GM10248 (cell line): ENCODE data around the gene EMILIN1.
"Not testable (repeated sequence)": the region's sequence is repeated elsewhere in the genome, so short reads cannot be mapped to it uniquely, and the experiment has no call there.

Experiments
- CTCF ChIA-PET: fragments of 300-600 bp; sonication (Branson Sonifier 250); formaldehyde crosslinking; extraction: SDS; loops from one replicate; lab custom pipeline; 2021; ENCODE audit warnings: antibody characterized with exemption; lab: Yijun Ruan, JAX
- POLR2A ChIA-PET: fragments of 350-650 bp; sonication (Branson Sonifier 250); formaldehyde crosslinking; extraction: SDS; loops from one replicate; lab custom pipeline; 2020; ENCODE audit warnings: antibody characterized with exemption; lab: Yijun Ruan, JAX
- DNase-seq: peaks from one replicate; pipeline ENCODE4 v3.0.0; 2012; ENCODE audit errors: extremely low spot score
- TF ChIP-seq, protein P1 (sequence below): IDR thresholded peaks from 2 replicates; pipeline ENCODE4 v1.5.1; 2012; ENCODE audit warnings: mild to moderate bottlenecking, low read depth; ENCODE audit errors: extremely low read depth, missing control alignments, control extremely low read depth

EMILIN1 gene

DNA sequence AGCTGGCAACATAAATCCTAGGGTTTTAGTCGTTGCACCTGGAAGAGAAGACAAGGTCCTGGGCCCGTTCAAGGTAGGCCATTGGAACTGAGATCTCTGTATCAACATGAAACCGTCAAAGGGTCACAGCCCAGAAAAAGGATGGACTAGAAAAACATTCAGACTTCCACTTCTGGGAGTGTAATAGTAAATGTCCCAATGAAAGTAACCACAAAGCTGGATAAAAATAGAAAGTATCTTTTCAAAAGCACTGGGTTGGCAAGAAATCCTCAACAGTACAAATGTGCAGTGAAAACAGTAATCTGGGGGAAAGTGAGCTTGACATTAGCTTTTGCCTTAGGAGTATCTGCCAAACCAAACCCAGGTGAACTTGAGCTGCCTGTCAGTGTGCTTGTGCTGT is 27.6 kb downstream of the EMILIN1 start:
- no peak for DNase-seq
- CTCF ChIA-PET = interaction anchor here (0.9 to 2.2 kb wide), 8 partner anchors 10 to 196 kb away, joined by 3 to 15 read pairs (median 4); no protein-coding TSS in a partner anchor
- TF ChIP-seq, protein P1, sequence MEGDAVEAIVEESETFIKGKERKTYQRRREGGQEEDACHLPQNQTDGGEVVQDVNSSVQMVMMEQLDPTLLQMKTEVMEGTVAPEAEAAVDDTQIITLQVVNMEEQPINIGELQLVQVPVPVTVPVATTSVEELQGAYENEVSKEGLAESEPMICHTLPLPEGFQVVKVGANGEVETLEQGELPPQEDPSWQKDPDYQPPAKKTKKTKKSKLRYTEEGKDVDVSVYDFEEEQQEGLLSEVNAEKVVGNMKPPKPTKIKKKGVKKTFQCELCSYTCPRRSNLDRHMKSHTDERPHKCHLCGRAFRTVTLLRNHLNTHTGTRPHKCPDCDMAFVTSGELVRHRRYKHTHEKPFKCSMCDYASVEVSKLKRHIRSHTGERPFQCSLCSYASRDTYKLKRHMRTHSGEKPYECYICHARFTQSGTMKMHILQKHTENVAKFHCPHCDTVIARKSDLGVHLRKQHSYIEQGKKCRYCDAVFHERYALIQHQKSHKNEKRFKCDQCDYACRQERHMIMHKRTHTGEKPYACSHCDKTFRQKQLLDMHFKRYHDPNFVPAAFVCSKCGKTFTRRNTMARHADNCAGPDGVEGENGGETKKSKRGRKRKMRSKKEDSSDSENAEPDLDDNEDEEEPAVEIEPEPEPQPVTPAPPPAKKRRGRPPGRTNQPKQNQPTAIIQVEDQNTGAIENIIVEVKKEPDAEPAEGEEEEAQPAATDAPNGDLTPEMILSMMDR = no peak
- POLR2A ChIA-PET = interaction anchor here (0.6 kb wide), 1 partner anchor 21 kb away, joined by 5 read pairs; no protein-coding TSS in a partner anchor

DNA sequence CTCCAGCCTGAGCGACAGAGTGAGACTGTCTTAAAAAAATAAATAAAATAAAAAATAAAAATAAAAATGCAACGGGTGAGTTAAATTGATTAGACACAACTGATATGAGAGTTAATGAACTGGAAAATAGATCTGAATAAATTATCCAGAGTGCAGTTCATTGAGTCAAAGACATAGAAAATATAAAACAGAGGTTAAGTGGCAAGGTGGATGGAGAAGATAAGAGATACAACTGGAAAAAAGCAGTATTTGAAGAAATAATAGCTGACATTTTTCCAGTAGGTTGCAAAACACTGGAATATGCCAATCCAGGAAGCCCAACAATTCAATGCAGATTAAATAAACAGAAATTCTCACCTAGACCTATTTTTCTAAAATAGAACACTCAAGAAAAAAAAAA is 29.8 kb downstream of the EMILIN1 start:
- POLR2A ChIA-PET = no interaction called here
- DNase-seq = no peak
- TF ChIP-seq, protein P1 = no peak
- CTCF ChIA-PET = interaction anchor here (1.5 to 3.2 kb wide), 4 partner anchors 9 to 172 kb away, joined by 4 to 16 read pairs (median 6); partner anchors contain the start of gene TRIM54

DNA sequence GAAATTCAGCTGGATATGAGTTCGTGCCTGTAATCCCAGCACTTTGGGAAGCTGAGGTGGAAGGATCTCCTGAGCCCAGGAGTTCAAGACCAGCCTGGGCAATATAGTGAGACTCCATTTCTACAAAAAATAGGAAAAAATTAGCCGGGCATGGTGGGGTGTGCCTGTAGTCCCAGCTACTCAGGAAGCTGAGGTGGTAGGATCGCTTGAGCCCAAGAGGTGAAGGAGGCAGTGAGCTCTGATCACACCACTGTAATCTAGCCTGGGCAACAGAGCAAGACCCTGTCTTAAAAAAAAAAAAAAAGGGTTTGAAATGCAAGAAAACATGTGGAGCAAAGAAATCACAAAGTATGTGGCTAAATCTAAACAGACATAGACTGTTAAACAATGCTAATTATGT is 30.7 kb downstream of the EMILIN1 start:
- no peak for DNase-seq
- ChIA-PET POLR2A (no interaction called here), CTCF (interaction anchor here (1.3 to 3.2 kb wide), 4 partner anchors 11 to 194 kb away, joined by 3 to 16 read pairs (median 6); partner anchors contain the start of gene TRIM54)
- TF ChIP-seq, protein P1 = no peak

DNA sequence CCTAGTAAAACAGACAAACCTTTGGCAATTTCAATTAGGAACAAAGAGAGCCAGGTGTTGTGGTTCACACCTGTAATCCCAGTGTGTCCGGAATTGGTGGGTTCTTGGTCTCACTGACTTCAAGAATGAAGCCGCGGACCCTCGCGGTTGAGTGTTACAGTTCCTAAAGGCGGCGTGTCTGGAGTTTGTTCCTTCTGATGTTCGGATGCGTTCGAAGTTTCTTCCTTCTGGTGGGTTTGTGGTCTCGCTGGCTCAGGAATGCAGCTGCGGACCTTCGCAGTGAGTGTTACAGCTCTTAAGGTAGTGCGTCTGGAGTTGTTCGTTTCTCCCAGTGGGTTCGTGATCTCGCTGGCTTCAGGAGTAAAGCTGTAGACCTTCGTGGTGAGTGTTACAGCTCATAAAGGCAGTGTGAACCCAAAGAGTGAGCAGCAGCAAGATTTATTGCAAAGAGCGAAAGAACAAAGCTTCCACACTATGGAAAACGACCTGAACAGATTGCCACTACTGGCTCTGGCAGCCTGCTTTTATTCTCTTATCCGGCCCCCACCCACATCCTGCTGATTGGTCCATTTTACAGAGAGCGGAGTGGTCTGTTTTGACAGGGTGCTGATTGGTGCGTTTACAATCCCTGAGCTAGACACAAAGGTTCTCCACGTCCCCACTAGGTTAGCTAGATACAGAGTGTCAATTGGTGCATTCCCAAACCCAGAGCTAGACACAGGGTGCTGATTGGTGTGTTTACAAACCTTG is 32.4 kb downstream of the EMILIN1 start:
- DNase-seq, POLR2A ChIA-PET: not testable (repeated sequence)
- CTCF ChIA-PET = interaction anchor here (1.2 to 1.9 kb wide), 8 partner anchors 9 to 183 kb away, joined by 3 to 9 read pairs (median 4); no protein-coding TSS in a partner anchor

DNA sequence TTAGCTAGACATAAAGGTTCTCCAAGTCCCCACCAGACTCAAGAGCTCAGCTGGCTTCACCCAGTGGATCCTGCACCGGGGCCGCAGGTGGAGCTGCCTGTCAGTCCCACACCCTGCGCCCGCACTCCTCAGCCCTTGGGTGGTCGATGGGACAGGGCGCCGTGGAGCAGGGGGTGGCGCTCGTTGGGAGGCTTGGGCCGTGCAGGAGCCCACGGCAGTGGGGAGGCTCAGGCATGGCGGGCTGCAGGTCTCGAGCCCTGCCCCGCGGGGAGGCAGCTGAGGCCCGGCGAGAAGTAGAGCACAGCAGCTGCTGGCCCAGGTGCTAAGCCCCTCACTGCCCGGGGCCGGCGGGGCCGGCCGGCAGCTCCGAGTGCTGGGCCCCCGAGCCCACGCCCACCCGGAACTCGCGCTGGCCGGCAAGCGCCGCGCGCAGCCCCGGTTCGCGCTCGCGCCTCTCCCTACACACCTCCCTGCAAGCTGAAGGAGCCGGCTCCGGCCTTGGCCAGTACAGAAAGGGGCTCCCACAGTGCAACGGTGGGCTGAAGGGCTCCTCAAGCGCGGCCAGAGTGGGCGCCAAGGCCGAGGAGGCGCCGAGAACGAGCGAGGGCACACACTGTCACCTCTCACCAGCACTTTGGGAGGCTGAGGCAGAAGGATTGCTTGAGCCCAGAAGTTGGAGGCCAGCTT is 33.1 kb downstream of the EMILIN1 start:
- POLR2A ChIA-PET, DNase-seq: not testable (repeated sequence)
- CTCF ChIA-PET = interaction anchor here (0.8 to 1.9 kb wide), 13 partner anchors 10 to 182 kb away, joined by 3 to 9 read pairs (median 4); partner anchors contain the start of gene TRIM54

DNA sequence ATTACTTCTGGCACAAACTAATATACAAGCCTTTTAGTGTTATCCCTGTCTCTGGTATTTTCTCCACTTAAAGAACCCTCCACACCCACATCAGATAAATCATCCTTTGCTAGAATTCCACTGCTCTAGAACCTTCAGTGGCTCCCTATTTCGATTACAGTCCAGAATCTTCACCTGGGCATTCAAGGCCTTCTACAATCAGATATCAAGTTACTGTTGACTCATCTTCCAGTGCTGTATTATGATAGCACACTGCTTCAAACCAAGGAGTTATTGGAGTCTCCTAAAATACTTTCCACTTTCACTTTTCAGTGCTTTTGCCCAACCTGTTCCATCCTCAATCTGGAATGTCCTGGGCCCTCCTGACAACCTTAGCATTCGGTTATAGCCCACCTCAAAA is 37.1 kb downstream of the EMILIN1 start:
- no peak for DNase-seq
- POLR2A ChIA-PET = no interaction called here
- CTCF ChIA-PET = interaction anchor here (1.0 to 2.9 kb wide), 3 partner anchors 8 to 187 kb away, joined by 4 to 8 read pairs (median 5); partner anchors contain the start of gene ABHD1
- TF ChIP-seq, protein P1 = no peak

DNA sequence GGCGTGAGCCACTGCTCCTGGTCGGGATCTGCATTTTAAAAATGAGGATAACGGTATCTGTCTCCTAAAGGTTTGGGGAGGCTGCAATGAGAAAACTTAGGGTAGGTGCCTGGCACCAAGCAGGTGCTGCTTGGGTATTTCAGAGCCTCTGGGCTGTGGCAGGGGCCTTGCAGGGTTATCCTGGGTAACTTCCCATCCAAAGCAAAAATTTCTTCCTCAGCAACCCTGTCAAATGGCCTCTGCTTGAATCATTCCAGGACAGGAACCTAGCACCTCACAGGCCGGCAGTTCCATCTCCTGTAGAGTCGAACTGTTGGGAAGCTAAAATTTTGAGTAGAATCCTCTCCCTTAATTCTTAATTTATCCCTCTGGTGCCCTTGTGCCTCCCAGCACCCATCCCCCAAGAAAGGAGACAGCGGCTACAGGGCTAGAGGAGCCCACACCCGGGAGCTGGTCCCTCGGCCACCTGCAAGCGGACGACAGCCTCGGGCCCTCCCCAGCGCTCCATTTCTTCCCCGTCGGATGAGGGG is 39.6 kb downstream of the EMILIN1 start:
- DNase-seq = no peak
- TF ChIP-seq, protein P1 = no peak
- POLR2A ChIA-PET = no interaction called here
- CTCF ChIA-PET = no interaction called here
